Measurements from ENCODE around the gene CABP4. TPM values are rescaled to one million over a fixed set of nuclear protein-coding genes. Genes with fewer than 3 reads are reported as not detected.
A peak's percentile ranks its signal among the peaks of the same experiment; 100 is the strongest.

Gene CABP4
- total RNA-seq, 1 experiment from 2014 or later = 3.1 TPM

GRCh38 chr11:67496113-67496512 is 41.0 kb downstream of the CABP4 start:
- no peak for DNase-seq (ENCODE audit: low read depth)

- no peak for DNase-seq (ENCODE audit: low read depth)
Measured at GRCh38 chr11:67497656-67498291, 42.6 kb downstream of the CABP4 start.

- DNase-seq (ENCODE audit: low read depth) = no peak
Measured at GRCh38 chr11:67498544-67498972, 43.4 kb downstream of the CABP4 start.

GRCh38 chr11:67499808-67500483 is 44.8 kb downstream of the CABP4 start:
- no peak for DNase-seq (ENCODE audit: low read depth)

- DNase-seq (ENCODE audit: low read depth) = no peak
Measured at GRCh38 chr11:67500484-67500821, 45.3 kb downstream of the CABP4 start.

GRCh38 chr11:67500831-67501715 is 45.9 kb downstream of the CABP4 start:
- DNase-seq (ENCODE audit: low read depth) = no peak

- no peak for DNase-seq (ENCODE audit: low read depth)
Measured at GRCh38 chr11:67501854-67502253, 46.7 kb downstream of the CABP4 start.

- DNase-seq (ENCODE audit: low read depth) = no peak
Measured at GRCh38 chr11:67502328-67502979, 47.3 kb downstream of the CABP4 start.

GRCh38 chr11:67503119-67504004 is 48.2 kb downstream of the CABP4 start:
- DNase-seq (ENCODE audit: low read depth) = no peak

GRCh38 chr11:67504005-67504949 is 49.1 kb downstream of the CABP4 start:
- peak; percentile 8 for DNase-seq (ENCODE audit: low read depth)

- peak; percentile 35 for DNase-seq (ENCODE audit: low read depth)
Measured at GRCh38 chr11:67504950-67505581, 49.9 kb downstream of the CABP4 start, which contains the start of gene PITPNM1. TSS of gene PITPNM1 (minus strand) at chr11:67505363. CDS start at chr11:67504180, 1,183 bp downstream.

- peak; percentile 97 for DNase-seq (ENCODE audit: low read depth)
Measured at GRCh38 chr11:67505605-67506396, 50.6 kb downstream of the CABP4 start.

- no peak for DNase-seq (ENCODE audit: low read depth)
Measured at GRCh38 chr11:67506426-67507051, 51.4 kb downstream of the CABP4 start.

GRCh38 chr11:67507242-67507863 is 52.2 kb downstream of the CABP4 start:
- no peak for DNase-seq (ENCODE audit: low read depth)

GRCh38 chr11:67507864-67508485 is 52.8 kb downstream of the CABP4 start, which contains the start of gene CDK2AP2:
TSS of gene CDK2AP2 (minus strand) at chr11:67508162. CDS start at chr11:67508082, 80 bp downstream.
- DNase-seq (ENCODE audit: low read depth) = peak; percentile 99

GRCh38 chr11:67508486-67509121 is 53.5 kb downstream of the CABP4 start:
- DNase-seq (ENCODE audit: low read depth) = peak; percentile 92
